SK-N-SH (cell line): ENCODE data around the gene CETN1. TPM values are rescaled to one million over a fixed set of nuclear protein-coding genes. Genes with fewer than 3 reads are reported as not detected.

Source experiments
- CTCF ChIA-PET: fragments of 300-600, 350-600 bp; formaldehyde crosslinking; extraction: SDS; loops from one replicate; lab custom pipeline; 2021; lab: Yijun Ruan, JAX
- POLR2A ChIA-PET: fragments of 350-600 bp; sonication (Branson Sonifier 250); formaldehyde crosslinking; extraction: SDS; loops from one replicate; lab custom pipeline; 2020; ENCODE audit warnings: antibody characterized with exemption, inconsistent platforms; lab: Yijun Ruan, JAX
- DNase-seq: peaks from one replicate; pipeline ENCODE4 v3.0.0; 2012
- H2AFZ ChIP-seq: fragments of 200-600 bp; sonication (generic); 2 replicates; pipeline ENCODE4 v1.8.1; 2016; ENCODE audit warnings: antibody characterized with exemption, mild to moderate bottlenecking, low read depth
- H3F3A ChIP-seq: fragments of 200-600 bp; sonication (generic); replicated peaks from 2 replicates; pipeline ENCODE3; 2016; ENCODE audit warnings: antibody characterized with exemption, mild to moderate bottlenecking; ENCODE audit not compliant: insufficient read depth
- H3K27ac ChIP-seq, 2 experiments: fragments of 200-500 bp in 1 of 2; fragments of 200-600 bp in 1 of 2; sonication (Bioruptor generic) in 1 of 2; sonication (generic), shearing (Covaris generic) in 1 of 2; 2 replicates each; pipeline versions ENCODE4 v1.5.1 to v1.6.1; 2014 to 2016; ENCODE audit warnings: low read depth in 2 of 2, inconsistent platforms in 1 of 2, low read length in 1 of 2, mild to moderate bottlenecking in 1 of 2, mixed read lengths in 1 of 2
- H3K27me3 ChIP-seq: fragments of 200-600 bp; sonication (generic), shearing (Covaris generic); 2 replicates; pipeline ENCODE4 v1.6.1; 2016; ENCODE audit warnings: mixed run types; ENCODE audit not compliant: insufficient read depth
- H3K36me3 ChIP-seq, 2 experiments: fragments of 200-500 bp in 1 of 2; fragments of 200-600 bp in 1 of 2; sonication (Bioruptor generic) in 1 of 2; sonication (generic) in 1 of 2; replicated peaks in 1 of 2; 2 replicates each; pipeline versions ENCODE3 to v1.5.1; 2014 to 2016; ENCODE audit warnings: low read length in 1 of 2, mild to moderate bottlenecking in 1 of 2; ENCODE audit not compliant: insufficient read depth in 2 of 2, control insufficient read depth in 1 of 2
- H3K4me1 ChIP-seq, 2 experiments: fragments of 200-500 bp in 1 of 2; fragments of 200-600 bp in 1 of 2; sonication (Bioruptor generic) in 1 of 2; sonication (generic), shearing (Covaris generic) in 1 of 2; 2 replicates each; pipeline versions ENCODE4 v1.5.1 to v1.6.1; 2014 to 2016; ENCODE audit warnings: low read depth in 1 of 2, low read length in 1 of 2, mixed run types in 1 of 2; ENCODE audit not compliant: insufficient read depth in 2 of 2, control insufficient read depth in 1 of 2
- H3K4me2 ChIP-seq: fragments of 200-600 bp; sonication (generic), shearing (Covaris generic); 2 replicates; pipeline ENCODE4 v1.6.1; 2017; ENCODE audit warnings: mixed run types
- H3K4me3 ChIP-seq, 2 experiments: fragments of 200-500 bp in 1 of 2; fragments of 200-600 bp in 1 of 2; sonication (Bioruptor generic) in 1 of 2; sonication (generic), shearing (Covaris generic) in 1 of 2; 2 replicates each; pipeline versions ENCODE4 v1.5.1 to v1.8.1; 2014 to 2016; ENCODE audit warnings: low read depth in 2 of 2, inconsistent platforms in 1 of 2, low read length in 1 of 2, mild to moderate bottlenecking in 1 of 2, mixed read lengths in 1 of 2, moderate library complexity in 1 of 2
- H3K79me2 ChIP-seq: fragments of 200-600 bp; sonication (generic); 2 replicates; pipeline ENCODE4 v1.8.1; 2017; ENCODE audit warnings: mild to moderate bottlenecking; ENCODE audit not compliant: insufficient read depth
- H3K9ac ChIP-seq: fragments of 200-600 bp; sonication (generic); 2 replicates; pipeline ENCODE4 v1.6.1; 2017; ENCODE audit warnings: mixed run types
- H3K9me2 ChIP-seq: fragments of 200-600 bp; sonication (generic); 2 replicates; pipeline ENCODE4 v1.6.1; 2017; ENCODE audit warnings: mixed run types
- H3K9me3 ChIP-seq: fragments of 200-600 bp; sonication (generic); 2 replicates; pipeline ENCODE4 v1.6.1; 2017; ENCODE audit warnings: mixed run types, mild to moderate bottlenecking, moderate library complexity
- H4K20me1 ChIP-seq: fragments of 200-600 bp; sonication (generic); 2 replicates; pipeline ENCODE4 v1.6.1; 2017; ENCODE audit warnings: mild to moderate bottlenecking, mixed run types; ENCODE audit not compliant: insufficient read depth
- ELF1 ChIP-seq: IDR thresholded peaks from 2 replicates; pipeline ENCODE4 v1.4.0; 2012
- EP300 ChIP-seq, 2 experiments: IDR thresholded peaks; 2 replicates each; pipeline versions ENCODE4 v1.4.0 to v1.6.1; 2012; ENCODE audit warnings: borderline replicate concordance in 1 of 2, low read depth in 1 of 2, low read length in 1 of 2
- EZH2phosphoT487 ChIP-seq: fragments of 200-600 bp; sonication (generic); IDR thresholded peaks from 2 replicates; pipeline ENCODE4 v1.6.1; 2017; ENCODE audit warnings: low read depth, mixed run types, mild to moderate bottlenecking, antibody characterized with exemption, moderate library complexity, borderline replicate concordance
- GABPA ChIP-seq: IDR thresholded peaks from 2 replicates; pipeline ENCODE4 v1.4.0; 2012; ENCODE audit warnings: low read depth, mild to moderate bottlenecking
- IRF3 ChIP-seq: fragments of 150-350 bp; IDR thresholded peaks from 2 replicates; pipeline ENCODE4 v1.6.1; 2016; ENCODE audit warnings: mild to moderate bottlenecking, low read depth, low read length
- JUND ChIP-seq: IDR thresholded peaks from 2 replicates; pipeline ENCODE4 v1.4.0; 2012
- MAX ChIP-seq: IDR thresholded peaks from 2 replicates; pipeline ENCODE4 v1.4.0; 2012; ENCODE audit warnings: low read depth
- NFIC ChIP-seq: IDR thresholded peaks from 2 replicates; pipeline ENCODE4 v1.4.0; 2012; ENCODE audit warnings: borderline replicate concordance
- POLR2AphosphoS5 ChIP-seq: IDR thresholded peaks from 2 replicates; pipeline ENCODE4 v1.6.1; 2012; ENCODE audit warnings: low read depth, low read length
- RAD21 ChIP-seq: IDR thresholded peaks from 2 replicates; pipeline ENCODE4 v1.6.1; 2012; ENCODE audit warnings: mild to moderate bottlenecking, low read length
- REST ChIP-seq: IDR thresholded peaks from 2 replicates; pipeline ENCODE4 v1.6.1; 2012; ENCODE audit warnings: mild to moderate bottlenecking, low read depth, low read length, moderate library complexity
- RFX5 ChIP-seq: IDR thresholded peaks from 2 replicates; pipeline ENCODE4 v1.6.1; 2012; ENCODE audit warnings: mild to moderate bottlenecking, improper control_type of control experiment, low read length
- RXRA ChIP-seq: IDR thresholded peaks from 2 replicates; pipeline ENCODE4 v1.4.0; 2012; ENCODE audit warnings: low read depth, mild to moderate bottlenecking, borderline replicate concordance
- TCF12 ChIP-seq: IDR thresholded peaks from 2 replicates; pipeline ENCODE4 v1.4.0; 2012
- USF2 ChIP-seq: fragments of 150-350 bp; IDR thresholded peaks from 2 replicates; pipeline ENCODE4 v1.6.1; 2017; ENCODE audit warnings: antibody characterized with exemption, low read length, low read depth, borderline replicate concordance
- WGBS: methylation state at CpG from one replicate; pipeline ENCODE4 v1.1.6; 2017; ENCODE audit warnings: low lambda C conversion rate; 5-methylcytosine and 5-hydroxymethylcytosine counted together
- polyA plus RNA-seq, 3 experiments: library from polyadenylated mRNA; depleted of rRNA; stranded (reverse); fragments of >200 nt; gene quantifications; 2 replicates each; pipeline ENCODE4 v1.2.3, GENCODE V29; 2012

CETN1 gene
- polyA plus RNA-seq, 1 of the 3 experiments (the other 2 are of a cell fraction), result not detected

- Histone ChIP-seq H3K79me2 (no peaks in the 10 kb centered on the region), H3K9me2 (no peaks in the 10 kb centered on the region), H3K27me3 (peaks cover 10% of the 10 kb centered on the region; the same call in 1 of the 2 replicates), H3K4me3 (no peak overlapping the region), H3F3A (no peaks in the 10 kb centered on the region), H3K4me2 (no peak overlapping the region), H3K36me3 (no peaks in the 10 kb centered on the region), H4K20me1 (no peaks in the 10 kb centered on the region), H3K27ac (no peak overlapping the region), H2AFZ (no peak overlapping the region), H3K9me3 (no peaks in the 10 kb centered on the region), H3K9ac (no peak overlapping the region), H3K4me1 (no peaks in the 10 kb centered on the region)
- CTCF ChIA-PET, result interaction anchor here (0.9 to 1.5 kb wide), 3 partner anchors 44 to 258 kb away, joined by 3 to 4 read pairs (median 3); no protein-coding TSS in a partner anchor
- no peak for DNase-seq
- TF ChIP-seq REST, result no peak
- TF ChIP-seq IRF3, result no peak
- TF ChIP-seq RXRA, result no peak
- no peak for TF ChIP-seq USF2
- no peak for TF ChIP-seq MAX
- no peak for TF ChIP-seq GABPA
- TF ChIP-seq POLR2AphosphoS5, result no peak
- TF ChIP-seq TCF12, result no peak
- no peak for TF ChIP-seq EZH2phosphoT487
- TF ChIP-seq ELF1, result no peak
- no peak for TF ChIP-seq EP300 (IDR thresholded peaks at IDR 0.05; ENCODE audit: borderline replicate concordance in 1 of 2, low read depth in 1 of 2, low read length in 1 of 2)
- TF ChIP-seq RFX5, result no peak
- TF ChIP-seq NFIC, result no peak
- no peak for TF ChIP-seq RAD21
- no peak for TF ChIP-seq JUND
- 40% methylated on average over 9 of the region's 9 CpGs for WGBS
- POLR2A ChIA-PET, result no interaction called here
These were observed 7.9 kb upstream of the CETN1 start for GRCh38 chr18:572091-572830.
